ENCODE results near the gene LPO. TPM values are rescaled to one million over a fixed set of nuclear protein-coding genes. Genes with fewer than 3 reads are reported as not detected.

LPO gene
- total and polyA plus RNA-seq, 2 donors (not counting 3 experiments of a cell fraction or from before 2014, with no cell fraction given), result not detected

DNA sequence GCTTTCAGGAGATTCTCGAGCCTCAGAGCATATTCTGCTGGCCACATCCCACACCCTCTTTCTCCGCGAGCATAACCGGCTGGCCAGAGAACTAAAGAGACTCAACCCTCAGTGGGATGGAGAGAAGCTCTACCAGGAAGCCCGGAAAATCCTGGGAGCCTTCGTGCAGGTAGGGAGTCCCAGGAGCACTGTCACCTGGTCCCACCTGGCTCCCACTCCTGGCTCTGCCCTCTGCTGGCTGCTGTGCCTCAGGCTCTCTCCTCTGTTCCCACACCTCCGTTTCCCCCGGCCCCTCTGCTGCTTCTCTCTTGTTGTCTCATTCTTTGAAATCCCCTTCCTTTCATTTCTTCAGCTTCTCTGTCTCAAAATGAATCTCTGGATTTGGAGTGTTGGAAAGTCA lies 16.4 kb downstream of the LPO start:
- Histone ChIP-seq H3K9me1 (replicated peaks; ENCODE audit: control insufficient read depth, extremely low read depth, insufficient read depth, low read length) (no peaks in the 10 kb centered on the region), H3K79me2 (ENCODE audit: control insufficient read depth, insufficient read depth, low read length) (no peaks in the 10 kb centered on the region), H3K4me1 (ENCODE audit: control insufficient read depth, extremely low read depth, insufficient read depth, low read length) (no peaks in the 10 kb centered on the region), H4K20me1 (replicated peaks; ENCODE audit: control insufficient read depth, extremely low read depth, insufficient read depth, low read length) (no peaks in the 10 kb centered on the region), H3K36me3 (ENCODE audit: control insufficient read depth in 2 of 2, extremely low read depth in 1 of 2, insufficient read depth in 2 of 2, low read length in 2 of 2) (no peaks in the 10 kb centered on the region), H3K4me2 (ENCODE audit: insufficient read depth, low read length) (no peak overlapping the region), H2AFZ (ENCODE audit: low read depth, low read length) (no peak overlapping the region), H3K27ac (ENCODE audit: insufficient read depth, low read depth, low read length) (no peak overlapping the region), H3K9ac (replicated peaks; ENCODE audit: extremely low read depth, insufficient read depth, low read length) (no peak overlapping the region), H3K4me3 (replicated peaks in 1 of 3; ENCODE audit: insufficient read depth in 1 of 3, low read depth in 1 of 3, low read length in 3 of 3) (no peak overlapping the region), H3K9me3 (replicated peaks; ENCODE audit: control insufficient read depth, insufficient read depth, low read length) (no peaks in the 10 kb centered on the region), H3K27me3 (ENCODE audit: control insufficient read depth in 2 of 2, insufficient read depth in 2 of 2, low read length in 2 of 2) (peaks cover 11 to 15% of the 10 kb centered on the region in 2 experiments)
- dilution Hi-C loops (cut with MboI; ENCODE audit: extremely low pct_ligation_motif_present, low sequenced_read_pairs), result no loop called here
- FAIRE-seq, result no peak
- CTCF ChIA-PET, result interaction anchor here (0.6 to 2.5 kb wide), 2 partner anchors 10 to 21 kb away, joined by 5 read pairs; no protein-coding TSS in a partner anchor
- POLR2A ChIA-PET, result no interaction called here
- no peak for TF ChIP-seq FOS (IDR thresholded peaks at IDR 0.05; ENCODE audit: borderline replicate concordance, insufficient read depth, low read length)
- no peak for TF ChIP-seq MYC (IDR thresholded peaks at IDR 0.05; ENCODE audit: low read depth, low read length)
- no peak for TF ChIP-seq EZH2 (IDR thresholded peaks at IDR 0.05; ENCODE audit: borderline replicate concordance, low read depth, low read length, severe bottlenecking)
- no peak for TF ChIP-seq JUN (IDR thresholded peaks at IDR 0.05; ENCODE audit: borderline replicate concordance, insufficient read depth, insufficient read length, low read depth)
- TF ChIP-seq, protein P1, sequence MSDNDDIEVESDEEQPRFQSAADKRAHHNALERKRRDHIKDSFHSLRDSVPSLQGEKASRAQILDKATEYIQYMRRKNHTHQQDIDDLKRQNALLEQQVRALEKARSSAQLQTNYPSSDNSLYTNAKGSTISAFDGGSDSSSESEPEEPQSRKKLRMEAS (IDR thresholded peaks at IDR 0.05; ENCODE audit: insufficient read depth, insufficient read length), result no peak
- TF ChIP-seq GATA2 (IDR thresholded peaks at IDR 0.05; ENCODE audit: insufficient read depth, insufficient read length, low read depth, low read length), result no peak
- DNase-seq (ENCODE audit: low read depth, low spot score), result no peak
- intact Hi-C loops (cut with micrococcal nuclease), result no loop called here
- no TSS peak for BruUV-seq (replicated peaks)

DNA sequence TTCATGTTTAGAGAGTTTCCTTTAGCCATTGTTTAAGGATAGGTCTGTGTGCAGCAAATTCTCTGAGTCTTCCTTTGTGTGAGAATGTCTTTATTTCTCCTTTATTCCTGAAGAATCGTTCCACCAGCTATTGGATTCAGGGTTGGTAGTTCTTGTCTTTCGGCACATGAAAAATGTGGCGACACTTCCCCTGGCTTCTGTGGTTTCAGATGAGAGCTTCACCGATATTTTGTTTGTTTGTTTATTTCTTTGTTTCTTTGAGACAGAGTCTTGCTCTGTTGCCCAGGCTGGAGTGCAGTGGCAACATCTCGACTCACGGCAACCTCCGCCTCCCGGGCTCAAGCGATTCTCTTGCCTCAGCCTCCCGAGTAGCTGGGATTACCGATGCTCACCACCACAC lies 23.8 kb downstream of the LPO start:
- Histone ChIP-seq H3K4me2 (ENCODE audit: insufficient read depth, low read length) (no peak overlapping the region), H3K79me2 (ENCODE audit: control insufficient read depth, insufficient read depth, low read length) (no peaks in the 10 kb centered on the region), H3K4me3 (replicated peaks in 1 of 3; ENCODE audit: insufficient read depth in 1 of 3, low read depth in 1 of 3, low read length in 3 of 3) (no peak overlapping the region), H3K9ac (replicated peaks; ENCODE audit: extremely low read depth, insufficient read depth, low read length) (no peak overlapping the region), H4K20me1 (replicated peaks; ENCODE audit: control insufficient read depth, extremely low read depth, insufficient read depth, low read length) (no peaks in the 10 kb centered on the region), H3K27ac (ENCODE audit: insufficient read depth, low read depth, low read length) (no peak overlapping the region), H3K9me3 (replicated peaks; ENCODE audit: control insufficient read depth, insufficient read depth, low read length) (no peaks in the 10 kb centered on the region), H2AFZ (ENCODE audit: low read depth, low read length) (no peak overlapping the region), H3K27me3 (ENCODE audit: control insufficient read depth in 2 of 2, insufficient read depth in 2 of 2, low read length in 2 of 2) (peaks cover 5 to 16% of the 10 kb centered on the region in 2 experiments), H3K4me1 (ENCODE audit: control insufficient read depth, extremely low read depth, insufficient read depth, low read length) (no peaks in the 10 kb centered on the region), H3K36me3 (ENCODE audit: control insufficient read depth in 2 of 2, extremely low read depth in 1 of 2, insufficient read depth in 2 of 2, low read length in 2 of 2) (no peaks in the 10 kb centered on the region), H3K9me1 (replicated peaks; ENCODE audit: control insufficient read depth, extremely low read depth, insufficient read depth, low read length) (no peaks in the 10 kb centered on the region)
- intact Hi-C loops (cut with micrococcal nuclease) (no loop called here), dilution Hi-C loops (cut with MboI; ENCODE audit: extremely low pct_ligation_motif_present, low sequenced_read_pairs) (no loop called here)
- no TSS peak for BruUV-seq (replicated peaks)
- FAIRE-seq, result no peak
- POLR2A ChIA-PET, result no interaction called here
- CTCF ChIA-PET, result interaction anchor here (2.3 kb wide), 1 partner anchor 13 kb away, joined by 8 read pairs; no protein-coding TSS in a partner anchor
- TF ChIP-seq FOS (IDR thresholded peaks at IDR 0.05; ENCODE audit: borderline replicate concordance, insufficient read depth, low read length) (no peak), JUN (IDR thresholded peaks at IDR 0.05; ENCODE audit: borderline replicate concordance, insufficient read depth, insufficient read length, low read depth) (no peak), EZH2 (IDR thresholded peaks at IDR 0.05; ENCODE audit: borderline replicate concordance, low read depth, low read length, severe bottlenecking) (no peak), POLR2AphosphoS5 (IDR thresholded peaks at IDR 0.05; ENCODE audit: insufficient read depth, low read depth, low read length) (no peak), MYC (IDR thresholded peaks at IDR 0.05; ENCODE audit: low read depth, low read length) (no peak), POLR2A (IDR thresholded peaks at IDR 0.05; ENCODE audit: low read depth, low read length) (no peak)
- TF ChIP-seq, protein P2, sequence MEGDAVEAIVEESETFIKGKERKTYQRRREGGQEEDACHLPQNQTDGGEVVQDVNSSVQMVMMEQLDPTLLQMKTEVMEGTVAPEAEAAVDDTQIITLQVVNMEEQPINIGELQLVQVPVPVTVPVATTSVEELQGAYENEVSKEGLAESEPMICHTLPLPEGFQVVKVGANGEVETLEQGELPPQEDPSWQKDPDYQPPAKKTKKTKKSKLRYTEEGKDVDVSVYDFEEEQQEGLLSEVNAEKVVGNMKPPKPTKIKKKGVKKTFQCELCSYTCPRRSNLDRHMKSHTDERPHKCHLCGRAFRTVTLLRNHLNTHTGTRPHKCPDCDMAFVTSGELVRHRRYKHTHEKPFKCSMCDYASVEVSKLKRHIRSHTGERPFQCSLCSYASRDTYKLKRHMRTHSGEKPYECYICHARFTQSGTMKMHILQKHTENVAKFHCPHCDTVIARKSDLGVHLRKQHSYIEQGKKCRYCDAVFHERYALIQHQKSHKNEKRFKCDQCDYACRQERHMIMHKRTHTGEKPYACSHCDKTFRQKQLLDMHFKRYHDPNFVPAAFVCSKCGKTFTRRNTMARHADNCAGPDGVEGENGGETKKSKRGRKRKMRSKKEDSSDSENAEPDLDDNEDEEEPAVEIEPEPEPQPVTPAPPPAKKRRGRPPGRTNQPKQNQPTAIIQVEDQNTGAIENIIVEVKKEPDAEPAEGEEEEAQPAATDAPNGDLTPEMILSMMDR (IDR thresholded peaks at IDR 0.05; ENCODE audit: extremely low read depth in 1 of 2, insufficient read depth in 1 of 2, low read depth in 1 of 2, low read length in 2 of 2), result no peak
- no peak for DNase-seq (ENCODE audit: low read depth, low spot score)

Data from endothelial cell of umbilical vein (primary cell).